Upper lobe of left lung (tissue), 6 donors: ENCODE results near the gene GOLGA6L9. TPM values are rescaled to one million over a fixed set of nuclear protein-coding genes. Genes with fewer than 3 reads are reported as not detected.

Experiments used
- small RNA-seq, 4 donors: library from RNA; depleted of rRNA; stranded (forward); fragments of <200 nt; gene quantifications; one replicate each; pipeline ENCODE3, GENCODE V24; 2016
- total RNA-seq, 6 donors: library from RNA; depleted of rRNA in 4 of 6; stranded (reverse); fragments of >200 nt in 4 of 6; gene quantifications; one replicate each; pipeline versions ENCODE4 v1.1.0 to v1.2.1, GENCODE V29; 2016 to 2021
- donor health status: DM: no; HTN: no; CAD: no; lungs with moderate emphysema.
- donor health status: DM: no; HTN: yes; CAD: no; lungs with severe emphysema.

GOLGA6L9 gene
- total RNA-seq, 6 donors from 2014 or later = 2.9 to 83.8 (median 6.3) TPM

Small RNA genes within 50 kb of the gene (small RNA-seq; reads per million reads assigned to genes)
- 0 reads per million in 4 donors for gene AC245033.3

Other genes with a start within 250 kb of the GOLGA6L9 start
- 10 to 100 TPM in 5 of 6 donors, 1 to 10 TPM in 1; 9.7 to 27.7 (median 17.0) TPM for gene EFL1, start 167.1 kb upstream of the GOLGA6L9 start, total RNA-seq
- gene SAXO2, start 167.0 kb upstream of the GOLGA6L9 start, total RNA-seq = 10 to 100 TPM in 4 of 6 donors, 1 to 10 TPM in 2; 2.5 to 58.6 (median 11.2) TPM
- gene GOLGA6L10, start 80.3 kb upstream of the GOLGA6L9 start, total RNA-seq = 1 to 10 TPM in 5 of 6 donors, under 1 TPM in 1; 0.34 to 4.3 (median 1.2) TPM
- gene RPS17, start 110.6 kb downstream of the GOLGA6L9 start, total RNA-seq = 1,000 to 10,000 TPM in 4 of 6 donors, 100 to 1,000 TPM in 2; 299 to 1,601 (median 1,108) TPM
- 1 to 10 TPM in 5 of 6 donors, under 1 TPM in 1; 0.76 to 3.4 (median 1.7) TPM for gene CPEB1, start 217.5 kb downstream of the GOLGA6L9 start, total RNA-seq